GM18519 (cell line): ENCODE results near the gene ITPR2.
"Not testable (repeated sequence)": the region's sequence is repeated elsewhere in the genome, so short reads cannot be mapped to it uniquely, and the experiment has no call there.

Experiments
- ATAC-seq: cut with Tn5 transposase; IDR thresholded peaks from one replicate; pipeline ENCODE4 v1.9.1; 2021; ENCODE audit warnings: mild to moderate bottlenecking, moderate library complexity; ENCODE audit not compliant: unreplicated experiment, low FRiP score

The ITPR2 gene

GRCh38 chr12:26737487-26738030, 95.4 kb downstream of the ITPR2 start:
- no peak for ATAC-seq

GRCh38 chr12:26736563-26737486, 96.2 kb downstream of the ITPR2 start:
- no peak for ATAC-seq

GRCh38 chr12:26735249-26735639, 97.8 kb downstream of the ITPR2 start:
- ATAC-seq, result no peak

GRCh38 chr12:26734510-26735248, 98.3 kb downstream of the ITPR2 start:
- no peak for ATAC-seq

GRCh38 chr12:26732005-26732908, 100.7 kb downstream of the ITPR2 start:
- ATAC-seq, result peak; percentile 68

GRCh38 chr12:26730481-26731350, 102.3 kb downstream of the ITPR2 start:
- no peak for ATAC-seq

GRCh38 chr12:26729137-26729671, 103.8 kb downstream of the ITPR2 start:
- ATAC-seq, result not testable (repeated sequence)

GRCh38 chr12:26728205-26729050, 104.6 kb downstream of the ITPR2 start:
- no peak for ATAC-seq

GRCh38 chr12:26727482-26728204, 105.4 kb downstream of the ITPR2 start:
- no peak for ATAC-seq

GRCh38 chr12:26726956-26727355, 106.0 kb downstream of the ITPR2 start:
- ATAC-seq, result no peak

GRCh38 chr12:26725276-26725916, 107.6 kb downstream of the ITPR2 start:
- ATAC-seq, result no peak

GRCh38 chr12:26724309-26724702, 108.7 kb downstream of the ITPR2 start:
- no peak for ATAC-seq

GRCh38 chr12:26723379-26724308, 109.3 kb downstream of the ITPR2 start:
- ATAC-seq, result no peak

- no peak for ATAC-seq
These were observed 111.2 kb downstream of the ITPR2 start for GRCh38 chr12:26721800-26722199.

GRCh38 chr12:26719852-26720251, 113.1 kb downstream of the ITPR2 start:
- no peak for ATAC-seq

- no peak for ATAC-seq
These were observed 115.2 kb downstream of the ITPR2 start for GRCh38 chr12:26717757-26718156.
